8988T (cell line): Measurements from ENCODE around the gene LRRC4C.

Source experiments
- DNase-seq: peaks from one replicate; pipeline ENCODE4 v3.0.0; 2011

LRRC4C gene

GRCh38 chr11:40421208-40421981, 1038.1 kb downstream of the LRRC4C start:
- DNase-seq: no peak

DNA sequence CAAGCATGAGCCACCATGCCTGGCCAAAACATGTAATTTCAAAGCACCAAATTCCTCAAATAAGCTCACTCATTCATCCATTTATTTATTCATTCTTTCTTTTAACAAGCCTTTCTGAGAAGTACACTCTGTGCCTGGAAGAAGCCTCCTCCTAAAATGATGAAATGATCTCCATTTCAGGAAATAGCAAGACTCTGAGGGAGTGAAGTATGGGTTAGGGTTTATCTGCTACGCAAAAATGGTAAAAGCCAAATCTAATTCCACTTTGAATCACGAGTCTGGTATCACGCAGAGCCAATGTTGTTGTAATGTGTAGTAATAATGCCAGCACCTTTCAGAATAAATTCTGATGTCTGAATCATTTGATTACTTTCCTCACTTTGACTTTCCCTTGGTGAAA, 1041.8 kb downstream of the LRRC4C start:
- no peak for DNase-seq

GRCh38 chr11:40407355-40407754, 1052.1 kb downstream of the LRRC4C start:
- no peak for DNase-seq

DNA sequence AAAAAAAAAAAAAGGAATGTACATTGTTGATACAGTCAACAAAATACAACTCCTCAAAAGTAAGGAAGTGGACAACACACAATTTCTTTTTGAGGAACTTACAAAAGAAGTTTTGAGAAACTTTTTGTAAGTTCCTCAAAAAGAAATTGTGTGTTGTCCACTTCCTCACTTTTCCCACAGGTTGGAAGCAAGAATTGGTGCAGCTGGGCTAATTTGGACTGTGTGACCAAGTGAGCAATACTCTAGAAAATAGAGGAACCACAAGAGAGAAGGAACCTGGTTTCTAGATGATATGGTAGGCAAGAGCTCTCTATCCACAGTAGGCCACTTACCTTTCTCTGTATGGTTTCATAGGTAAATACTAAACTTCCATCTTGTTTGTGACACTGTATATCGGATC, 1053.8 kb downstream of the LRRC4C start:
- DNase-seq: no peak

DNA sequence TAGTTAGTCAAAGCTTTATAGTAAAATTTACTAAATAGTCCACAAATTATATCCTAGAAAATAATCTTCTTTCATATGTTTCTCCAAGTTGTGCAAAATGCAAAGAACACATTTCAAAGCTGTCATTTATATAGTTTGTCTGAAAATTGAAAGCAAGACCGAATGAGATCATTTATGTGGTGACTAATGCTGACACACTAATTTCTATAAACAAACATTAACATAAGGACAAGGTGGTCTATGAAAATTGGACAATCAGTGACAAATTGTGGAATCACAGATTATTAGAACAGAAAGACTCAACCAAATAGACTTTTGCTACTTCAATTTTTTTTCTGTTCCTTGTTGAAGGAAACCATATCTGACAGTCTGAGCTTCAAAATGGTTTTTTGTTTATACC, 1056.1 kb downstream of the LRRC4C start:
- no peak for DNase-seq

- no peak for DNase-seq
Measured at GRCh38 chr11:40401132-40401853, 1058.2 kb downstream of the LRRC4C start.

GRCh38 chr11:40397141-40397540, 1062.3 kb downstream of the LRRC4C start:
- no peak for DNase-seq

DNA sequence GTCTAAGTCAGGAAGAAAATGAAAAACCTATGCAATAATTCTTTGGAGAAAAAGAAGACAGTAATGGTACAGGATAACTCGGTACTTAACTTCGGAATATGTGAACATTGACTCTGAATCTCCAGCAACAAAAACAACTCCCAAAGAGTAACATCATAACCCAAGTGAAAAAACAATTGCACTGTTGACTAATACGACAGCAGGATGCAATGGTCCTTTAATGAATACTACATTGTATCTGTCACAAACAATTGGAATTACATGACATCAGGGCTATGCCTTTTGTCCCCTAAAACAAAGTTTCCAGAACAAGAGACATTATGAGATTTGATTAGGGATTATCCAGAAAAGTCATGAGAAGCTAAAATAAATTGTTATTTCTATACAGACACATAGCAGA, 1065.9 kb downstream of the LRRC4C start:
- no peak for DNase-seq

DNA sequence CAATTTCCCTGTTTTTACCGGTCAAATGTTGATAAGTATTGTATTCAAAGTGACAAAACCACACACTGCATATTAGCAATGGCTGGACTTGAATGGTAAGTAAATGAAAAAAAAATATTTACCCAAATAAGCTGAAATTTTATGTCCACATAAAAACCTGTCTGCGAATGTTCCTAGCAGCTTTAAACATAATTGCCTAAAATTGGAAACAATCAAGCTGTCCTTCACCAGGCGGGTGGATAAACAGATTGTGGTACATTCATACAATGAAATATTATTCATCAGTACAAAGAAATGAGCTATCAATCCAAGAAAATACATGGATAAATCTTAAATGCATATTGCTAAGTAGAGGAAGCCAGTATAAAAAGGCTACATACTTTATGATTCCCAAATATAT, 1067.8 kb downstream of the LRRC4C start:
- no peak for DNase-seq

DNA sequence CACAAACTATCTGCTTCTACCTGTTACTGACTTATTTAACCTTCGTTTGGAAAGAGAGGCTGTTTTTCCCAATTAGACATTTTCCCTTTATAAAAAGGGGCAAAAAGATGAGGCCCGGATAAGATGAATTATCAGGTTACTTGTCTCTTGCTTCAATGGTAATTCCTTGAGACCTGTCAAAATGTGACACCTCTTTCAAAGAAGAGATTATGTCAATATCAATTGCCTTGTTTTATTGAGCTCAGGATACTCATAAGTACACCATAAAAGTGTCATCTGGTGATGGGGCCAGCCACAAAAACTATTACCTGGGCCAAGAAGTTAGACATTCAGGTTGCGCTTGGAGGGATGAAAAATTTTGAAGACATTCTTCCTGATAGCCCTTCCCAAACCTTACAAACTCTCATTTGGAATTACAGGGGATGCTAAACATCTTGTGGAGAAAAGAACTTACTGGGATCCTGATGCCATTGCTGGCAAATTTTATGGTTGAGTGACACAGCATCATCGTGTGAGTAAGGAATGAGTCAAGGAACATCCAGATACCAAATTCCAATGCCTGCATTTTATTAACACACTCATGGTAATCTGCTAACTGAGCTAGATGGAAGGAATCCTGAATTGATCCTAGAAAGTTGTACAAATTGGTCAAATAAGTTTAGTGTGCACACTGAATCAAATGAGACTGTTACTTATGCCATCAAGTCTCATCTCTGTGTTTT, 1071.2 kb downstream of the LRRC4C start:
- no peak for DNase-seq

DNA sequence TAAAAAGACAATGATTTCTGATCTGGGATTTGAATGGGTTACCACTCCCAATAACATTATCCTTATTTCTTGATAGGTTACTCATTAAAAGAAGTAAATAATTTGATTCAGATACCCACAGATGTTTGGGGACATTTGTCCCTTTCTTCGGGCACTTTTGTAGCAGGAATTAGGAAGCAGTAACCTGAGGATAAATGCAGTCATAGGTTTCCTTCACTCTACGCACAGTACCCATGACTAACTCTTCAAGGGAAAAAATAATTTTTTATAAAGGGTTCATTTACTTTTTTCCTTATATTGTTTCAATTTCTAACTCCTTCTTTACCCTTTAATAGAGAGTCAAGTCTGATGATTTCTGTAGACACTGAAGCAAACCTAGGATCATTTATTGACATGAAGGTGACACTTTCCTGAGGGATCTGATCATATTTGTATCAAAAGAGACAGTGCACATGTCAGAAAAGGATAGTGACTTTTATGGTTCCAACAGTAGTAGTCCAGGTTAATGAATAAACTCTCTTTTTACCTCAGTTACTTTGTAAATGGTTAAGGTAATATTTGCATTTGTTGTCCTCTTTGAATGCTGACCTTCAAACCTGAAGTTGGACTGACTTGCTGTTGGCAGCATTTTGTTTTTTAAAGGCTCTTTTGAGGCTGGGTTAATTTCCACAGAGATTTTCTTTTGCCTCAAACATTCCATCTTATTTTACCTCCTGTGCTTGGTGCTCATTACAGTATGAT, 1072.0 kb downstream of the LRRC4C start:
- no peak for DNase-seq

- no peak for DNase-seq
Measured at GRCh38 chr11:40384991-40385390, 1074.5 kb downstream of the LRRC4C start.

GRCh38 chr11:40381481-40381880, 1078.0 kb downstream of the LRRC4C start:
- DNase-seq: no peak

DNA sequence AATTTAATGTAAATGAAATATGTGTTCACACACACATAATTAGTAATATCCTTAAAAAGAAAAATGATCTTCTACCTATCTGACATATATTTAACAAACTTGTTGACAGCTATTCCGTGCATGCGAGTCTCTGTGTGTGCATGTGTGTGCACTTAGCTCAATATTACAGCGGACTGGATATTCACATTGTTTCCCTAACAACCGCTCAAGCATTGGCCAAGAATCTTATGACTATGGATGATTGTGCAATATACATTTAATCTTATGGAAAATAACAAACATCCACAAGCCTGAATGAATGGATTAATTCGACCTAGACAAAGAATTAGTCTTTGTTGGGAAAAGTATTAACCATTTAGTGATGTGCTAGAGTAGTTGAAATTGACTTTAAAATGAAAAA, 1078.6 kb downstream of the LRRC4C start:
- DNase-seq: no peak

GRCh38 chr11:40376331-40376730, 1083.1 kb downstream of the LRRC4C start:
- DNase-seq: no peak

DNA sequence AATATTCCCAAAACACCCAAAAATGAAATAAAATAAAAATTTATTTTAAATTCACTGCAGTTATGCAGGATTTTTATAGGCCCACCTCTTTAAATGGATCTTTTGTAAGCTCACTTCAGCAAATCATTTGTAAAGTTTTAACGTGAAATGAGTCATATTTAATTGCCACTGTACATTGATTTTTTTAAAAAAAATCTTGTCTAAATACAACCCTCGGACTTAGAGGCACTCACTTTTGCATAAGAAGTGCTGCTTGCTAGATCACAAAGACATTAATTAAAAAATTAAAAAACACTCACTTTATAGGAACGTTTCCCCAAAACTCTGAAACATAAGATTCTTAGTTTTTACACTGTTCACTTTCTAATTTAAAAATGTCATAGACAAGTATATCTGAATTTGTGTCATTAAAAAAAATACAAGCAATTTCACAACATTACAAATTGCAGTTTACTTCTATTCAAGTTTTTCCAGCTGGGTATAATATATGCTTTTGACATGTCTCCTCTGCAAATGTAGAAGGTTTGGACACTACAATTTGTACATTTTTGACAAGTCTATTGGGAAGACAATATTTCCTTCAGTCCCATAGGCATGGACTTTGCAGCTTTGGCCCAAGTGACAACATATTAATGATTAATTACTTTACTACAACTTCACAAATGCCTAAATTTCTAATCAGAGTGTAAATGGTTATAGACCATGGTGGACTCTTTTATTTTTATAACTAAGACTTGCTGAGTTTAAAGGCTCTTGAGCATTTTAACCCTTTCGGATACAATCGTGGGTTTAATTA, 1088.4 kb downstream of the LRRC4C start:
- DNase-seq: no peak

- DNase-seq: no peak
Measured at GRCh38 chr11:40360206-40360798, 1099.2 kb downstream of the LRRC4C start.

DNA sequence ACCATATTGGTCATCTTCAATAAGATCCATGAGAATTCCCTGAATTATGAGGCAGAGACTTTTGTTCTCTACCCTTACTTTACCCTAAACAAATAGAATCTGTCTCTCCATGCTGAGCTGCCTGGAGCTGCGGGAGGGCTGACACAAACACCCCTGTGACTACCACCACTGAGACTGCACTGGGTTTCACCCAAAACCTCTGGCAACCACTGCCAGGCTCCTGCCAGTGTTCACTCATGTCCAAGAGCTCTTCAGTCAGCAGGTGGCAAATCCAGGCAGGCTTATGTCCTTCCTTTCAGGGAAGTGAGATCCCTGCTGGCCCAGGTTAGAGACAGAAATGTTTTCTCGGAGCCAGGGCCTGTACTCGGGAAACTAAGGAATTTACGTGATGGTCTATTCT, 1105.3 kb downstream of the LRRC4C start:
- no peak for DNase-seq

- DNase-seq: no peak
Measured at GRCh38 chr11:40340911-40341310, 1118.5 kb downstream of the LRRC4C start.

GRCh38 chr11:40338739-40339138, 1120.7 kb downstream of the LRRC4C start:
- DNase-seq: no peak

GRCh38 chr11:40338062-40338461, 1121.4 kb downstream of the LRRC4C start:
- no peak for DNase-seq

DNA sequence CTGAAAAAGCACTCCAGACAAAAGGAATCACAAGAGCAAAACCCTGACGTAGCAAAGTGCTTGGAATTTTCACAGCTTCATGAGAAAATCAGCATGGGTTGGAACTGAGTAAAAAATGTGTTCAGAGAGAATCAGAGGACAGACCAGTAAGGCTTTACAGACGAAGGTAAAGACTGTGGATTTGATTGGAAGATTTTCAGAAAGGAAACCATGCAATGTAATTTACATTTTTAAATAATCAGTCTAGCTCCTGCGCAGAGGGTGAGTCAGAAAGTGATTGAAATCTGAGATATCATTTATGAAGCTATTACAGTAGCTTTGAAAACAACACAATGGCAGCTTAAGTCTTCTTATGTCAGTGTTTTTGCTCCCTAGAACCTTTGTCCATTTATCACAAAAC, 1122.3 kb downstream of the LRRC4C start:
- no peak for DNase-seq
